ENCODE measurements around the gene TTLL6. TPM values are rescaled to one million over a fixed set of nuclear protein-coding genes. Genes with fewer than 3 reads are reported as not detected.

Gene TTLL6
- polyA plus RNA-seq, 1 donor from 2014 or later, result not detected

Other genes starting within 250 kb of the TTLL6 start
- gene HOXB4, start 238.9 kb downstream of the TTLL6 start, polyA plus RNA-seq, result 0.14 TPM
- gene HOXB3, start 227.0 kb downstream of the TTLL6 start, polyA plus RNA-seq, result 0.34 TPM
- gene HOXB5, start 223.4 kb downstream of the TTLL6 start, polyA plus RNA-seq, result not detected
- gene HOXB6, start 212.2 kb downstream of the TTLL6 start, polyA plus RNA-seq, result not detected
- gene HOXB7, start 206.2 kb downstream of the TTLL6 start, polyA plus RNA-seq, result not detected
- gene HOXB8, start 201.9 kb downstream of the TTLL6 start, polyA plus RNA-seq, result not detected
- not detected for gene HOXB9, start 190.9 kb downstream of the TTLL6 start, polyA plus RNA-seq
- gene PRAC1, start 94.7 kb downstream of the TTLL6 start, polyA plus RNA-seq, result not detected
- not detected for gene PRAC2, start 94.0 kb downstream of the TTLL6 start, polyA plus RNA-seq
- gene HOXB13, start 88.5 kb downstream of the TTLL6 start, polyA plus RNA-seq, result not detected
- 138 TPM for gene CALCOCO2, start 13.8 kb upstream of the TTLL6 start, polyA plus RNA-seq
- gene ATP5MC1, start 75.6 kb upstream of the TTLL6 start, polyA plus RNA-seq, result 192 TPM
- 58.1 TPM for gene UBE2Z, start 91.2 kb upstream of the TTLL6 start, polyA plus RNA-seq
- 108 TPM for gene SNF8, start 127.6 kb upstream of the TTLL6 start, polyA plus RNA-seq
- not detected for gene GIP, start 151.4 kb upstream of the TTLL6 start, polyA plus RNA-seq
- not detected for gene IGF2BP1, start 180.2 kb upstream of the TTLL6 start, polyA plus RNA-seq

Measured in IgD-negative memory B cell (primary cell).